22Rv1 (cell line): ENCODE measurements around the gene PHF12.

Experiments used
- CTCF ChIP-seq: fragments of 450-650 bp; IDR thresholded peaks from 2 replicates; pipeline ENCODE4 v1.5.1; 2017; ENCODE audit warnings: mild to moderate bottlenecking
- ZFX ChIP-seq: fragments of 450-650 bp; IDR thresholded peaks from 2 replicates; pipeline ENCODE4 v1.6.1; 2017; ENCODE audit warnings: antibody characterized with exemption, borderline replicate concordance

GRCh38 chr17:28967221-28968135, 16.2 kb upstream of the PHF12 start:
- no peak for TF ChIP-seq CTCF
- no peak for TF ChIP-seq ZFX
